ENCODE data around the gene SRMS.

The SRMS gene, protein sequence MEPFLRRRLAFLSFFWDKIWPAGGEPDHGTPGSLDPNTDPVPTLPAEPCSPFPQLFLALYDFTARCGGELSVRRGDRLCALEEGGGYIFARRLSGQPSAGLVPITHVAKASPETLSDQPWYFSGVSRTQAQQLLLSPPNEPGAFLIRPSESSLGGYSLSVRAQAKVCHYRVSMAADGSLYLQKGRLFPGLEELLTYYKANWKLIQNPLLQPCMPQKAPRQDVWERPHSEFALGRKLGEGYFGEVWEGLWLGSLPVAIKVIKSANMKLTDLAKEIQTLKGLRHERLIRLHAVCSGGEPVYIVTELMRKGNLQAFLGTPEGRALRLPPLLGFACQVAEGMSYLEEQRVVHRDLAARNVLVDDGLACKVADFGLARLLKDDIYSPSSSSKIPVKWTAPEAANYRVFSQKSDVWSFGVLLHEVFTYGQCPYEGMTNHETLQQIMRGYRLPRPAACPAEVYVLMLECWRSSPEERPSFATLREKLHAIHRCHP

DNA sequence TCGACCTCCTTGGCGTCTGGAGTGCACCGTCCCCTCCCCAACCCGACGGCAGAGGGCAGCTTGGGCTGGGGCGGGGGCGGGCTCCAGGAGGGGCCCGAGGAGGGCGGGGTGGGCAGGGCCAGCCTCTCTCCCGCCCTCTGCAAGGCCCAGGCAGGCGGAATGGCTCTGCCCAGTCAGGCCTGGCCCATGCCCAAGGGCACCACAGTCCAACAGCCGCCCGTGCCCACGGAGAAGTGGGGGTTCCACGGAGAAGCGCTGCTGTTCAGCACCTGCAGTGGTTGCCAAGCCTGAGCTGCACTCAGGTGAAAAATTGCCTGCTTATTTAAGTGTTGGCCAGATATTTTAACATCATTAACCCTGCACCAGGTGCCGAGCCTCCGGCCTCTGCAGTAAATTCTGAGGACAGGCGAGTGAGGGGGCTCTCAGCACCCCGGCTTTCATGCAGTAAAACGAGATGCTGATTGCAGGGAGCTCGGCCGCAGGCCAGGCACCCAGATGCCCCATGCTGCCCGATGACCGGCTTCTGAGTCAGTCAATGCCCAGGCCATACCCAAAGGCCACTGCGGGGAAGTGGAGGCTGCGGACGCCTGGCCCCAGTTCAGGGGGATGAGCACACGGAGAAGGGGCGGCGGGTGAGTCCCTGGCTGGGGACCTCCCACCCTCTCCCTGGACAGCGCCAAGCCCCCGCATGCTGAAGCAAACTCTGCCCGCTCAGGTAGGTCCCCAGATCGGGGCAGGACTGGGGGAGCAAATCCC lies at the start of gene SRMS:
Gene SRMS (minus strand): TSS at position 25 of the 756 bp plus-strand sequence. CDS start 286 bp downstream, outside the sequence.
- DNase-seq (ENCODE audit: low read depth in 2 of 2) = no peak

- DNase-seq (ENCODE audit: low read depth in 2 of 2) = no peak
Measured at GRCh38 chr20:63596423-63596822, 48.9 kb upstream of the SRMS start.

DNA sequence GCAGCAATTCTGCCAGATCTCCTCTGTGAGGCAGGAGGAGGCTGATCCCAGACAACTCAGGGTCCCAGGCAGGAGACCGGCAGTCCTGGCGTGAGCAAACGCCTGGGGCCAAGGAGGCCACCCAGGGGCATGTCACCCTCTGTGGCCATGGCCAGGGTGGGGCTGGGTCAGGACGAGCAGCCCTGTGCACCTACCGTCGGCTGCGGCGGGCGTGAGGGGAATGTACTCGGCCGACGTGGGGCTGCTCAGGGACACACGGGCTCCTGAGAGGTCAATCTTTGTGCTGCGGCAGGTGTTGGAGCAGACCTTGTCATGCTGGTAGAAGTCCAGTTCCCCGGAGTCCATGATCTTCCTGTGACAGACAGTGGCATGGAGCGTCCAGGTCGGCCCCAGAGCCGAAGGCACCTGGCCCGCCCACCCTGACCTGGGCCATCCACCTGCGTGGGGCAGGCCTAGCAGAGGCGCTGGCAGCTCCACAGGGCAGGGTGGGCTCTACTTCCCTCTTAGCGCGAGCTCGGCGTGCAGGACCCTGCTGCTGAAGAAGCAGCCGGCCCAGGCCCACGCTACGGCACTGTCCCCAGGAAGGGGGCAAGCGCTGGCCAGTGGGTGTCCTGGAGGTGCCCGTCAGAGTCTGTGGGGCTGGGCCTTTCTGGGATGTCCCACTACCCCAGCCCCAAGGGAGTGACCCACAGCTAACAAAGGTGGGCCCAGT lies 48.0 kb upstream of the SRMS start:
- no peak for DNase-seq (ENCODE audit: low read depth in 2 of 2)

DNA sequence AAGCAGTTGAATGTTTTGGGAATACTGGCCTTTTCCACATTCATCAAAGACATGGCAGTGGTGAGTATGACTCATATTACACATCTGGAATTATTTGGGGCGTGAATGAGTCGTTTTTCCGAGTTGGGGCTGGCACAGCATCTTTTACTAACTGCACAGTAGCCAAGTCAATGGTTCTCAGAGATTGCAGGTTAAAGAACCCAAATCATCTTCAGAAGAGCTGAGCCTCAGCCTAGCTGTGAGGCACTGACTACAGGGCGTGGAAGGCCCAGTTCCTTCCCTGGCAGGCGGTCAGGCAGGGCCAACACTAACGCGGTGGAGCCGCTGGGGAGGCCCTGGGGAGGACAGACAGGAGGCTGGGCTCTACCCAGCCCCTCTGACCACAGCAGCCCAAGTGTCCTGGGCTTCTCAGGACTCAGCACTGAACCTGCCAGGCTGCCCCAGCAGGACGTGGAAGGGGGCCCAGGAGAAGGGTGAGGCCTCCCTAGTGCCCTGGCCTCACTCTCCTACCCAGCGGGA lies 46.6 kb upstream of the SRMS start:
- no peak for DNase-seq (ENCODE audit: low read depth in 2 of 2)

- DNase-seq (ENCODE audit: low read depth in 2 of 2) = no peak
Measured at GRCh38 chr20:63592661-63593060, 45.1 kb upstream of the SRMS start.

- DNase-seq (ENCODE audit: low read depth in 2 of 2) = no peak
Measured at GRCh38 chr20:63591786-63592355, 44.3 kb upstream of the SRMS start.

DNA sequence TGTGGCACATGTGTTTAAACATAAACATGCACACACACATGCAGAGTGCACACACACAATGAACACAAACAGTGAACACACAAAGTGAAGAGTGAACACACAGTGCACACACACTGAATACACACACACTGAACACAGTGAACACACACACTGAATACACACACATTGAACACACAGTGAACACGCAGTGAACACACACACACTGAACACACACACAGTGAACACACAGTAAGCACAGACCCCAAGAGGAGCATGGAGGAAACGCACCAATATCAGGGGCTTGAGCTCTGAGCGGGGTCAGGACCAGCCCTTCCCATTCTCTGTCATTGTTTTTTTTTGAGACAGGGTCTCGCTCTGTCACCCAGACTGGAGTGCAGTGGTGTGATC lies 43.6 kb upstream of the SRMS start:
- DNase-seq (ENCODE audit: low read depth in 2 of 2) = no peak

GRCh38 chr20:63590218-63591146 lies 42.9 kb upstream of the SRMS start:
- DNase-seq (ENCODE audit: low read depth in 2 of 2) = no peak

- DNase-seq (ENCODE audit: low read depth in 2 of 2) = no peak
Measured at GRCh38 chr20:63589261-63590217, 42.0 kb upstream of the SRMS start.

DNA sequence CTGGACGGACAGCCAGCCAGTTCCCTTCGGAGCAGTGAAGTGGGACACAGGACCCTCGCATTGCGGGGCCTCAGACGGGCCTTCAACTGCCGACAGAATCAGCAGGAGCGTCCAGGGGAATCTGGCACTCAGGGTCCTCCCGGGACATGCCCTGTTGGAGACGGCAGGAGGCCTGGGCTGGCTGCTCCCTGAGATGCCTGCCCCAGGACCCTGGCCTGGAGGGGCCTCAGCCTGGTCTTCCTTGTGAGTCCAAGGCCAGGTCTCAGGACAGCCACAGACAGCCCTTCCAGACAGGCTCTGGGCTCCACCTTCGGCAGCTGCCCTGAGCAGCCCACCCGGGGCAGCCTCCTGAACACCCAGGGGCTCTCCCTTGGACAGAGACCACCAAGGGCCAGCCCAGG lies 41.1 kb upstream of the SRMS start:
- DNase-seq (ENCODE audit: low read depth in 2 of 2) = no peak

GRCh38 chr20:63587776-63588591 lies 40.4 kb upstream of the SRMS start:
- DNase-seq (ENCODE audit: low read depth in 2 of 2) = no peak

GRCh38 chr20:63587256-63587655 lies 39.7 kb upstream of the SRMS start:
- DNase-seq (ENCODE audit: low read depth in 2 of 2) = no peak

DNA sequence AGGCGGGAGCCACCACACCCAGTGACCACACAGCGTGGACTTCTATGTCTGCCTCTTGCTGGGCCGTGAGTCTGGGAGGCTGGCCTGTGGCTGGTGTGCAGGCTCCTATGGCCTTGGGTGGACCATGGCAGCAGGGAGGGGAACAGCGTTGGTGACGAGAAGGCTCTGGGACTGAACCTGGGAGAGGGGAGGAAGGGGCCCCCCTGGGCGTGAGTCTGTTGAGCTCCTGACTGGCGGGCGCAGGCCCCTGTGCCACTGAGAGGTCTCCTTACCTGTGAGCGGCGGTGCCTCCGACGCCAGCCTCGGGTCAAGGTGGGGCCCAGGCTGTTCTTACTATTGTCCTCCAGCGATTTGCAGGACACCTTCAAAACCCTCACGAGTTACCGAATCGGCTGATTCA lies 39.2 kb upstream of the SRMS start:
- no peak for DNase-seq (ENCODE audit: low read depth in 2 of 2)

- DNase-seq (ENCODE audit: low read depth in 2 of 2) = no peak
Measured at GRCh38 chr20:63585616-63586565, 38.3 kb upstream of the SRMS start.

DNA sequence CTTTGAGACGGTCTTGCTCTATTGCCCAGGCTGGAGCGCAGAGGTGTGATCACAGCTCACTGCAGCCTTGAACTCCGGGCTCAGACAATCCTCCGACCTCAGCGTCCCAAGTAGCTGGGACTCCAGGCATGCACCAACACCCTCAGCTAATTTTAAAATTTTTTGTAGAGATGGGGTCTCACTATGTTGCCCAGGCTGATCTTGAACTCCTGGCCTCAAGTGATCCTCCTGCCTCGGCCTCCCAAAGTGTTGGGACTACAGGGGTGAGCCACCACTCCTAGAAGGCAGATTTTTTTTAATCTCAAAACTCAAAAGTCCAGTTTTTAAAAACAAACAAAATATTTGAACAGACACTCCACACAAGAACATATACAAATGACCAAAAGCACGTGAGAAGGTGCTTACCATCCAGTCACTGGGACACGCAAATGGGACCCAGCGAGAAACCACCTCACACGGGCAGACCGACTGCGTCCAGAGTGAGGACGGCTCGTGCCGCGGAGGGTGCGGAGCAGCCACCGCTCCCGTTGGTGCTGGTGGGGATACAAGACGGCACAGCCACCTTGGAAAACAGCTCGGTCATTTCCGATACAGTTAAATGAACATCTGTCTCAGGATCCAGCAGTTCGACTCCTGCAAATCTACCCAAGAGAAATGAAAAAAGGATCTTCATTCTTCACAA lies 35.0 kb upstream of the SRMS start:
- no peak for DNase-seq (ENCODE audit: low read depth in 2 of 2)

DNA sequence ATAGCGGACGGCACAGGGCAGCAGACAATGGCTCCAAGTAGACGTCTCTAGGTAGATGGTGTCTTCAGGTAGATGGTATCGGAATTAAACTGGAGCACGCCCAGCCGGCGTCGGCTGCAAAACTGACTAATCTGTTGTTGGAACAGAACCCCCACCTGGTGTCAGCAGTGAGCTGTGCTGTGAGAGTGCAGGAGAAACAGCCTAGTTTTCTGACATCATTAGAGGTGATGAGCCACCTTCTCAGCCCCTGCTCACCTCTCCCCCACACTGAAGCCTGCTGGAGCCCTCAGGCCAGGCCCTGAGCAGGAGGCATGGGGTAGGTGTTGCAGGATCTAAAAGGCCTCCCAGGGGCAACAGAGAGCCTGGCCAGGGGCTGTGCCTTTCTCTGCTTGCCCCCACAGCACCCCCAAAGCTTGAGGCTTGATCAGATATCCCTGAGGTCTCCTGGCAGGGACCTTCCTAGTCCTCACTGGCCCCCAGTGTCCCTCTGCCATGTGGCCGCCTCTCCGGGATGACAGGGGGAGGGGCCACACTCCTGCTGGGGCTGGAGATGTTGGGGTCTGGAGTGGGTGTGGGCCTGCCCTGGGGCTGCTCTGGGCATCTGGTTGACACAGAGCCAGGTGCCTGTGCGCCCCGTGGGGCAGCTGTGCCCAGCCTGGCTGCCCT lies 33.4 kb upstream of the SRMS start:
- peak; percentile 49 to 60 for DNase-seq (ENCODE audit: low read depth in 2 of 2)
